Measurements from ENCODE around the gene TRAPPC3. TPM values are rescaled to one million over a fixed set of nuclear protein-coding genes. Genes with fewer than 3 reads are reported as not detected.
"Not testable (repeated sequence)": the region's sequence is repeated elsewhere in the genome, so short reads cannot be mapped to it uniquely, and the experiment has no call there.

TRAPPC3 gene
- 10 to 100 TPM; 46.7 to 98.1 (median 56.4) TPM for total RNA-seq
- 10 to 100 TPM; 42.9 to 70.1 (median 60.2) TPM for polyA plus RNA-seq
- long read RNA-seq, donor 1, transcript TRAPPC3-204 (5 exons, 1,265 nt): major isoform, 18 of 20 reads
- long read RNA-seq, donor 1, partial matches to known transcripts: 0 of 20 reads
- long read RNA-seq, donor 1, other reads (novel, unspliced or antisense): 0 of 20 reads
- long read RNA-seq, donor 2, transcript TRAPPC3-204 (5 exons, 1,265 nt): major isoform, 22 of 23 reads
- long read RNA-seq, donor 2, partial matches to known transcripts: 0 of 23 reads
- long read RNA-seq, donor 2, other reads (novel, unspliced or antisense): 0 of 23 reads

- Histone ChIP-seq H3K9me3 (no peaks in the 10 kb centered on the region), H3K27ac (peak within 1 kb of the TSS; percentile 81 to 100 (median 92)), H3K4me1 (peaks cover 39 to 86% (median 62%) of the 10 kb centered on the region in 6 donors), H3K27me3 (replicated peaks in 1 of 7) (no peaks in the 10 kb centered on the region), H3K4me3 (peak within 1 kb of the TSS; percentile 63 to 92 (median 82)), H3K36me3 (peaks cover 0 to 15% (median 0%) of the 10 kb centered on the region in 6 donors)
- DNase-seq: peak; percentile 100
- WGBS, 5 donors: 1 to 2% (median 2%) methylated on average over 29 to 62 of the region's 62 CpGs
- intact Hi-C loops (cut with DNase I; ENCODE audit: low total_unique reads): no loop called here
- TF ChIP-seq POLR2AphosphoS5 (IDR thresholded peaks at IDR 0.05) (peak; percentile 97 to 98 (median 98)), CTCF (IDR thresholded peaks at IDR 0.05 in 8 of 11, conservative IDR thresholded peaks at IDR 0.05 in 3 of 11) (peak; percentile 96 to 100 (median 100)), POLR2A (IDR thresholded peaks at IDR 0.05) (peak; percentile 27 to 67 (median 37))
These were observed at the start of gene TRAPPC3 for GRCh38 chr1:36149237-36149972. TSS of gene TRAPPC3 (minus strand) at chr1:36149486. CDS start at chr1:36149378, 108 bp downstream.

- no peak for TF ChIP-seq CTCF (IDR thresholded peaks at IDR 0.05 in 8 of 11, conservative IDR thresholded peaks at IDR 0.05 in 3 of 11)
- TF ChIP-seq POLR2A (IDR thresholded peaks at IDR 0.05): no peak
- no peak for TF ChIP-seq POLR2AphosphoS5 (IDR thresholded peaks at IDR 0.05)
- H3K4me1 ChIP-seq: peaks cover 0 to 9% (median 5%) of the 10 kb centered on the region in 6 donors
- no peak overlapping the region for H3K27ac ChIP-seq
- intact Hi-C loops (cut with DNase I; ENCODE audit: low total_unique reads): no loop called here
- no peaks in the 10 kb centered on the region for H3K9me3 ChIP-seq
- DNase-seq: no peak
- H3K27me3 ChIP-seq (replicated peaks in 1 of 7): no peaks in the 10 kb centered on the region
- WGBS, 5 donors: 80 to 93% (median 90%) methylated on average over 5 of the region's 5 CpGs
- no peaks in the 10 kb centered on the region for H3K36me3 ChIP-seq
- H3K4me3 ChIP-seq: no peak overlapping the region
These were observed 49.4 kb upstream of the TRAPPC3 start for GRCh38 chr1:36198641-36199040.

- 92 to 96% (median 93%) methylated on average over 11 to 12 of the region's 12 CpGs for WGBS, 5 donors
- DNase-seq; H3K27ac ChIP-seq; intact Hi-C loops (cut with DNase I; ENCODE audit: low total_unique reads); H3K27me3 ChIP-seq (replicated peaks in 1 of 7); H3K4me1 ChIP-seq; H3K4me3 ChIP-seq; H3K36me3 ChIP-seq; H3K9me3 ChIP-seq: not testable (repeated sequence)
These were observed 47.5 kb upstream of the TRAPPC3 start for GRCh38 chr1:36196805-36197204.

- Histone ChIP-seq H3K4me1 (peaks cover 7 to 14% (median 9%) of the 10 kb centered on the region in 6 donors), H3K4me3 (no peak overlapping the region), H3K36me3 (no peaks in the 10 kb centered on the region), H3K27ac (peak overlapping the region; percentile 20 to 84 (median 74)), H3K27me3 (replicated peaks in 1 of 7) (no peaks in the 10 kb centered on the region), H3K9me3 (no peaks in the 10 kb centered on the region)
- intact Hi-C loops (cut with DNase I; ENCODE audit: low total_unique reads): loop anchor here (2.0 to 5.0 kb wide), 2 partner anchors 36 to 89 kb away; no protein-coding TSS in a partner anchor
- peak; percentile 91 for DNase-seq
- 7 to 15% (median 12%) methylated on average over 9 of the region's 9 CpGs for WGBS, 5 donors
- peak; percentile 82 to 98 (median 93) for TF ChIP-seq CTCF (IDR thresholded peaks at IDR 0.05 in 8 of 11, conservative IDR thresholded peaks at IDR 0.05 in 3 of 11)
- no peak for TF ChIP-seq POLR2A (IDR thresholded peaks at IDR 0.05)
- TF ChIP-seq POLR2AphosphoS5 (IDR thresholded peaks at IDR 0.05): peak; percentile 18 to 84 (median 76)
These were observed 38.7 kb upstream of the TRAPPC3 start for GRCh38 chr1:36187800-36188593.
